AG09319 (cell line): ENCODE data around the gene GZMM.

ENCODE experiments used
- DNase-seq: peaks from one replicate; pipeline ENCODE4 v3.0.0-alpha.2; 2010; ENCODE audit warnings: low read depth; ENCODE audit errors: extremely low read depth
- TF ChIP-seq, protein P1 (sequence below): IDR thresholded peaks from 2 replicates; pipeline ENCODE4 v1.5.1; 2011; ENCODE audit warnings: low read depth, mild to moderate bottlenecking, inconsistent platforms, low read length, moderate library complexity

The GZMM gene

GRCh38 chr19:540867-541637 is 2.8 kb upstream of the GZMM start:
- TF ChIP-seq, protein P1, sequence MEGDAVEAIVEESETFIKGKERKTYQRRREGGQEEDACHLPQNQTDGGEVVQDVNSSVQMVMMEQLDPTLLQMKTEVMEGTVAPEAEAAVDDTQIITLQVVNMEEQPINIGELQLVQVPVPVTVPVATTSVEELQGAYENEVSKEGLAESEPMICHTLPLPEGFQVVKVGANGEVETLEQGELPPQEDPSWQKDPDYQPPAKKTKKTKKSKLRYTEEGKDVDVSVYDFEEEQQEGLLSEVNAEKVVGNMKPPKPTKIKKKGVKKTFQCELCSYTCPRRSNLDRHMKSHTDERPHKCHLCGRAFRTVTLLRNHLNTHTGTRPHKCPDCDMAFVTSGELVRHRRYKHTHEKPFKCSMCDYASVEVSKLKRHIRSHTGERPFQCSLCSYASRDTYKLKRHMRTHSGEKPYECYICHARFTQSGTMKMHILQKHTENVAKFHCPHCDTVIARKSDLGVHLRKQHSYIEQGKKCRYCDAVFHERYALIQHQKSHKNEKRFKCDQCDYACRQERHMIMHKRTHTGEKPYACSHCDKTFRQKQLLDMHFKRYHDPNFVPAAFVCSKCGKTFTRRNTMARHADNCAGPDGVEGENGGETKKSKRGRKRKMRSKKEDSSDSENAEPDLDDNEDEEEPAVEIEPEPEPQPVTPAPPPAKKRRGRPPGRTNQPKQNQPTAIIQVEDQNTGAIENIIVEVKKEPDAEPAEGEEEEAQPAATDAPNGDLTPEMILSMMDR, result no peak

GRCh38 chr19:541699-542098 is 2.2 kb upstream of the GZMM start:
- TF ChIP-seq, protein P1, result no peak
- DNase-seq, result no peak

More at GRCh38 chr19:540867-541637, 2.8 kb upstream of the GZMM start:
- DNase-seq, result no peak

- TF ChIP-seq, protein P1, result no peak
Observed at GRCh38 chr19:542173-542866, 1.5 kb upstream of the GZMM start.

DNA sequence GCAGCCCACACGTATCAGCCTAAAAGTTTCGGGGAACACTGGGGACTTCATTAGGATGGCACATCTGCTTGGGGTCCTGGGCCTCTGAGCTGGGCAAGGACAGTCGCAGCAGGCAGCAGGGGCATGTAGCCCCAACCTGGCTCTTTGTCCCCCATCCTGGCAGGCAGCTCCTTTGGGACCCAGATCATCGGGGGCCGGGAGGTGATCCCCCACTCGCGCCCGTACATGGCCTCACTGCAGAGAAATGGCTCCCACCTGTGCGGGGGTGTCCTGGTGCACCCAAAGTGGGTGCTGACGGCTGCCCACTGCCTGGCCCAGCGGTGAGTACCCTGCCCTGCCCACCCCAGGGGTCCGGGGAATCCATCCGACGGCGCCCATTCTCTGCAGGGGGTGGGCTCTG is 3.3 kb downstream of the GZMM start:
- TF ChIP-seq, protein P1, result no peak
- no peak for DNase-seq

More at GRCh38 chr19:542173-542866, 1.5 kb upstream of the GZMM start:
- DNase-seq, result no peak

DNA sequence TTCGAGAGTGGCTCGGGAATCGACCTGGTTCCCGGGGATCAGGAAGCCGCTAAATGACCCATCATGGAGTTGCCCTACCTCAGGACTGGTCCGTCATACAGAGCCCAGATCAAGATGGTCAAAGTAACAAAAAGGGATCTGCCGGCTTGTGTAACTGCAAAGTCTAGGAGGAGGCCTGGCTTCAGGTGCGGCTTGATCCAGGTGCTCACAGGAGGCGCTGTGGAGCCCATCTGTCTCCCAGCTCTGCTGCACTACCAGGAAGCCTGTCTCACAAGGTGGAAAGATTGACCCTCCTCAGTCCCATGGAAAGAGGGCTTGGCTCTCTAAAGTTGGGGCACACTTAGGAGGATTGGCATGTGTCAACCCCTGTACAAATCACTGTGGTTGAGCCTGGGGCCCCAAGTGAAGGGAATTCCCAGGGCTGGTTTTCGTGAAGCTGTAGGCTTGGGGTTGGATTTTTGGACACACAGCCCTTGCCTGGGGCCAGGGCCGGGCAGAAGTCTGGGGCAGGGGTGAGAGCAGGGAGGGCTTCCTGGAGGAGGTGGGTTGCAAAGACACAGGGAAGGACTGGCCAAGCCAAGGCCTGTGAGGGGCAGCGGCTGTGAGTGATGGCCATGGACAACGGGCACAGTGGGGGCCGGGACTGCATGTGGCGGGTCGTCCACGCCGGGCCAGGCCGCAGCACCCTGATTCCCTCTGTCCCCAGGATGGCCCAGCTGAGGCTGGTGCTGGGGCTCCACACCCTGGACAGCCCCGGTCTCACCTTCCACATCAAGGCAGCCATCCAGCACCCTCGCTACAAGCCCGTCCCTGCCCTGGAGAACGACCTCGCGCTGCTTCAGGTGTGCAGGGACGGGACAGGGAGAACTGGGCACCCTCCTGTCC is 4.2 kb downstream of the GZMM start:
- DNase-seq, result no peak
- TF ChIP-seq, protein P1, result no peak

DNA sequence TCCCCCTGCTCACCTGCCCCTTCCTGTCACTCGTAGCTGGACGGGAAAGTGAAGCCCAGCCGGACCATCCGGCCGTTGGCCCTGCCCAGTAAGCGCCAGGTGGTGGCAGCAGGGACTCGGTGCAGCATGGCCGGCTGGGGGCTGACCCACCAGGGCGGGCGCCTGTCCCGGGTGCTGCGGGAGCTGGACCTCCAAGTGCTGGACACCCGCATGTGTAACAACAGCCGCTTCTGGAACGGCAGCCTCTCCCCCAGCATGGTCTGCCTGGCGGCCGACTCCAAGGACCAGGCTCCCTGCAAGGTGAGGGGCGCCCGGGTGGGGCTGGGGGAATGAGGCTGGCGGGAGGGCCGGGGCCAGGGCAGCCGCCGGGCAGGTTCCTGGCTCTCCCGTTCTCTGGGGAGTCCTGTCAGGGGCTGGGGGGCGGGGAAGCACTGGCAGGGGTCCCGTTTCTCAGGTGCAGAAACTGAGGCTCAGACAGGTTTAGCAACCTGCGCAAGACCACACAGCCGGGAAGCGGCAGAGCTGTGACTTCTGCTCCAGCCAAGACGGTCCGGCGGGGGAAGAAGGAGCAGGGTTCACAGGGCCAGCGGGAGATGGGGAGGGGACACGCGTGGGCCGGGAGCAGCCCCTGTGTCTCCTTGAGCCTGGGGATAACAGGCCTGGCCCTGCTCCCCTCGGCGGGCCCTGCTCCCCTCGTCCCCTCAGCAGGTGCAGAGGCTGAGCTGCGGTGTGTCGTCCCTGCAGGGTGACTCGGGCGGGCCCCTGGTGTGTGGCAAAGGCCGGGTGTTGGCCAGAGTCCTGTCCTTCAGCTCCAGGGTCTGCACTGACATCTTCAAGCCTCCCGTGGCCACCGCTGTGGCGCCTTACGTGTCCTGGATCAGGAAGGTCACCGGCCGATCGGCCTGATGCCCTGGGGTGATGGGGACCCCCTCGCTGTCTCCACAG is 5.3 kb downstream of the GZMM start:
- TF ChIP-seq, protein P1, result no peak
- DNase-seq, result no peak
